ENCODE data around the gene TBL1X.
"Not testable (repeated sequence)": the region's sequence is repeated elsewhere in the genome, so short reads cannot be mapped to it uniquely, and the experiment has no call there.

TBL1X gene

GRCh38 chrX:9442056-9442455 is 22.8 kb upstream of the TBL1X start:
- TF ChIP-seq CTCF (IDR thresholded peaks at IDR 0.05) (no peak), ZFX (IDR thresholded peaks at IDR 0.05; ENCODE audit: borderline replicate concordance) (no peak)
- no peak overlapping the region for H3K27ac ChIP-seq

GRCh38 chrX:9443327-9443726 is 21.5 kb upstream of the TBL1X start:
- no peak overlapping the region for H3K27ac ChIP-seq
- TF ChIP-seq ZFX (IDR thresholded peaks at IDR 0.05; ENCODE audit: borderline replicate concordance) (no peak), CTCF (IDR thresholded peaks at IDR 0.05) (no peak)

GRCh38 chrX:9447906-9448305 is 17.0 kb upstream of the TBL1X start:
- no peak for TF ChIP-seq CTCF (IDR thresholded peaks at IDR 0.05)
- no peak for TF ChIP-seq ZFX (IDR thresholded peaks at IDR 0.05; ENCODE audit: borderline replicate concordance)
- no peak overlapping the region for H3K27ac ChIP-seq

GRCh38 chrX:9456250-9457074 is 8.4 kb upstream of the TBL1X start:
- TF ChIP-seq CTCF (IDR thresholded peaks at IDR 0.05) (no peak), ZFX (IDR thresholded peaks at IDR 0.05; ENCODE audit: borderline replicate concordance) (no peak)

DNA sequence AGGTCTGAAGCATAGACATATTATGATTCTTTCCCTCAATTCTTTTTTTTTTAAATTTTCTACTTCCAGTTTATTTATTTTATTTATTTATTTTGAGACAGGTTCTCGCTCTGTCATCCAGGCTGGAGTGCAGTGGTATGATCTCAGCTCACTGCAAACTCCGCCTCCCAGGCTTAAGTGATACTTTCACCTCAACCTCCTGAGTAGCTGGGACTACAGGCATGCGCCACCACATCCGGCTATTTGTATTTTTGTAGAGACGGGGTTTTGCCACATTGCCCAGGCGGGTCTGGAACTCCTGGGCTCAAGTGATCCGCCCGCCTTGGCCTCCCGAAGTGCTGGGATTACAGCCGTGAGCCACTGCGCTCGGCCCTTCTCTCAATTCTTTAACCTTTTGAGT is 6.8 kb upstream of the TBL1X start:
- not testable (repeated sequence) for H3K27ac ChIP-seq

More at GRCh38 chrX:9456250-9457074, 8.4 kb upstream of the TBL1X start:
- H3K27ac ChIP-seq, result no peak overlapping the region

DNA sequence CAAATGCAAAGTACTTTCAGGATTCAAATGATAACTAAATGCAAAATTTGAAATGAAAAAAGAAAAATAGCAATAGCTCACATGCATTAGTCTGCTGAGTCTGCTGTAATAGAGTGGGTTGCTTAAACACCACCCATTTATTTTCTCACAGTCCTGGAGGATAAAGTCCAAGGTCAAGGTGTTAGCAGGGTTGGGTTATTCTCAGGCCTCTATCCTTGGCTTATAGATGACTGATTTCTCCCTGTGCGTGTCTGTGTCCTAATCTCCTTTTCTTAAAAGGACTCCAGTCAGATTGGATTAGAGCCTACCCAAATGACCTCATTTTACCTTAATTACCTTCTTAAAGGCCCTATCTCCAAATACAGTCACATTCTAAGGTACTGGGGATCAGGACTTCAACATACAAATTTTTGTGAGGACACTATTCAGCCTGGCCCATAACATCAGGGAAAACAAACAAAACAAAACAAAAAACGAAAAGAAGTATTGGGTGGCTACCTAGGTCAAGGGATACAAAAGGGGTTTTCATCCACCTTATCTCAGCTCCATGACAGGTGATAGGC is 6.3 kb upstream of the TBL1X start:
- no peak overlapping the region for H3K27ac ChIP-seq
- TF ChIP-seq ZFX (IDR thresholded peaks at IDR 0.05; ENCODE audit: borderline replicate concordance) (no peak), CTCF (IDR thresholded peaks at IDR 0.05) (no peak)

DNA sequence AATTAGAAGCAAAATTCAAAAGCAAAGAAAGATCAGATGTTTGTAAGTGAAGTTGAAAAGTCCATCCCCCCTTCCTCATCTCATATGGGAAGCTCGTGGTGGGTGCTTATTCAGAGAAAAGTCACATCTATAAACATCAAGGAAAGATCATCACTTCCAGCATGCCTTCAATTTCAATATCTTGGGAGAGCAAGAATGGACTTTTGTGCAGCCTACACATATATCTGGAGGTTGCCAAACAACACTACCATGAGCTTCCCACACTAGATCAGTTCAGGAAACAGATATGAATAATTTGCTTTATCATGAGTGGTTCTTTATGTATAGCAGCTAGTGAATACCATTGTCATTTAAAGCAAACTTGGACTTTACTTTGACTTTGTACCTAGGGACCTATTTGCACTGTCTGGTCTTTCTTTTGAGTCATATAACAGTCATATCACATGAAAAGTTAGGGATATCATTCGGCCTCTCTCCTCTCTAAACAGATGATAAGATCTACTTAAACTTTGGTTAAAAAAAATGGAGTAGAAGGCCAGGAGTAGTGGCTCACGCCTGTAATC is 5.6 kb upstream of the TBL1X start:
- no peak overlapping the region for H3K27ac ChIP-seq
- TF ChIP-seq CTCF (IDR thresholded peaks at IDR 0.05), result no peak
- TF ChIP-seq ZFX (IDR thresholded peaks at IDR 0.05; ENCODE audit: borderline replicate concordance), result no peak
